Loucy (cell line): Measurements from ENCODE around the gene SLAMF8.
A peak's percentile ranks its signal among the peaks of the same experiment; 100 is the strongest.

Experiments used
- H2AFZ ChIP-seq: fragments of 200-600 bp; sonication (generic); 2 replicates; pipeline ENCODE4 v1.6.0; 2016; ENCODE audit warnings: antibody characterized with exemption, mild to moderate bottlenecking, low read length, moderate library complexity
- H3F3A ChIP-seq: fragments of 200-600 bp; 2 replicates; pipeline ENCODE4 v1.6.0; 2016; ENCODE audit warnings: antibody characterized with exemption, low read depth, mild to moderate bottlenecking
- H3K27me3 ChIP-seq: fragments of 200-600 bp; sonication (generic); 2 replicates; pipeline ENCODE4 v1.6.1; 2014; ENCODE audit warnings: low read length, mild to moderate bottlenecking; ENCODE audit not compliant: insufficient read depth, poor library complexity, severe bottlenecking
- H3K36me3 ChIP-seq: fragments of 200-600 bp; sonication (generic); 2 replicates; pipeline ENCODE4 v1.6.1; 2016; ENCODE audit warnings: low read length; ENCODE audit not compliant: insufficient read depth
- H3K4me1 ChIP-seq: fragments of 200-600 bp; sonication (generic); 2 replicates; pipeline ENCODE4 v1.5.1; 2014; ENCODE audit warnings: low read length, mild to moderate bottlenecking; ENCODE audit not compliant: insufficient read depth, poor library complexity, severe bottlenecking
- H3K4me2 ChIP-seq: fragments of 200-600 bp; sonication (generic); 2 replicates; pipeline ENCODE4 v1.6.0; 2014; ENCODE audit warnings: antibody characterized with exemption, low read length, low read depth, mild to moderate bottlenecking; ENCODE audit not compliant: poor library complexity, severe bottlenecking
- H3K4me3 ChIP-seq: fragments of 200-600 bp; sonication (generic); 2 replicates; pipeline ENCODE4 v1.5.1; 2014; ENCODE audit warnings: low read length, mild to moderate bottlenecking, mixed read lengths; ENCODE audit not compliant: poor library complexity, severe bottlenecking
- H3K79me2 ChIP-seq: fragments of 200-600 bp; sonication (generic); 2 replicates; pipeline ENCODE4 v1.6.1; 2014; ENCODE audit warnings: low read length; ENCODE audit not compliant: insufficient read depth
- H3K9ac ChIP-seq: fragments of 200-600 bp; sonication (generic); 2 replicates; pipeline ENCODE4 v1.6.0; 2014; ENCODE audit warnings: mild to moderate bottlenecking, low read depth, low read length, moderate library complexity; ENCODE audit not compliant: poor library complexity, severe bottlenecking
- H3K9me2 ChIP-seq: fragments of 200-600 bp; sonication (generic); replicated peaks from 2 replicates; pipeline ENCODE4 v1.6.1; 2016; ENCODE audit warnings: low read depth, low read length, mixed read lengths
- H3K9me3 ChIP-seq: fragments of 200-600 bp; sonication (generic); 2 replicates; pipeline ENCODE4 v1.6.1; 2014; ENCODE audit warnings: mild to moderate bottlenecking, antibody characterized with exemption, low read length, low read depth; ENCODE audit not compliant: insufficient read depth
- H4K20me1 ChIP-seq: fragments of 200-600 bp; sonication (generic); 2 replicates; pipeline ENCODE4 v1.6.0; 2014; ENCODE audit warnings: antibody characterized with exemption, low read length, mild to moderate bottlenecking; ENCODE audit not compliant: insufficient read depth, poor library complexity, severe bottlenecking
- CTCF ChIP-seq: fragments of 200-600 bp; sonication (generic); conservative IDR thresholded peaks from 2 replicates; pipeline ENCODE4 v1.5.1; 2014; ENCODE audit warnings: mild to moderate bottlenecking, antibody characterized with exemption, low read length
- EZH2phosphoT487 ChIP-seq: fragments of 200-600 bp; IDR thresholded peaks from 2 replicates; pipeline ENCODE4 v1.6.1; 2018; ENCODE audit warnings: antibody characterized with exemption, mild to moderate bottlenecking, moderate library complexity, borderline replicate concordance

SLAMF8 gene

GRCh38 chr1:159823406-159823805, 3.3 kb upstream of the SLAMF8 start:
- no peaks in the 10 kb centered on the region for H3K9me2 ChIP-seq
- no peaks in the 10 kb centered on the region for H3K27me3 ChIP-seq
- no peaks in the 10 kb centered on the region for H3F3A ChIP-seq
- no peaks in the 10 kb centered on the region for H3K79me2 ChIP-seq
- H4K20me1 ChIP-seq = no peaks in the 10 kb centered on the region
- no peak overlapping the region for H3K4me3 ChIP-seq
- H2AFZ ChIP-seq = no peak overlapping the region
- peaks cover 36% of the 10 kb centered on the region for H3K4me1 ChIP-seq
- no peak for TF ChIP-seq EZH2phosphoT487
- no peak for TF ChIP-seq CTCF
- H3K9ac ChIP-seq = no peak overlapping the region
- no peaks in the 10 kb centered on the region for H3K36me3 ChIP-seq
- H3K9me3 ChIP-seq = no peaks in the 10 kb centered on the region
- no peak overlapping the region for H3K4me2 ChIP-seq

GRCh38 chr1:159825564-159825963, 1.1 kb upstream of the SLAMF8 start:
- no peaks in the 10 kb centered on the region for H3K9me2 ChIP-seq
- H3K4me2 ChIP-seq = peak overlapping the region; percentile 21
- no peaks in the 10 kb centered on the region for H3K27me3 ChIP-seq
- no peaks in the 10 kb centered on the region for H3K36me3 ChIP-seq
- TF ChIP-seq CTCF (no peak), EZH2phosphoT487 (no peak)
- H3K4me1 ChIP-seq = peaks cover 36% of the 10 kb centered on the region
- no peak overlapping the region for H3K4me3 ChIP-seq
- no peaks in the 10 kb centered on the region for H3K79me2 ChIP-seq
- peak overlapping the region; percentile 29 for H3K9ac ChIP-seq
- H3F3A ChIP-seq = no peaks in the 10 kb centered on the region
- no peaks in the 10 kb centered on the region for H4K20me1 ChIP-seq
- H2AFZ ChIP-seq = 0 out of 2 replicates have a peak overlapping the region, but pooled peaks have one; percentile 14
- no peaks in the 10 kb centered on the region for H3K9me3 ChIP-seq

- peak overlapping the region; percentile 21 for H3K4me2 ChIP-seq
- H3K4me1 ChIP-seq = peaks cover 36% of the 10 kb centered on the region
- no peak overlapping the region for H3K4me3 ChIP-seq
- no peaks in the 10 kb centered on the region for H3K79me2 ChIP-seq
- H3F3A ChIP-seq = no peaks in the 10 kb centered on the region
- H3K9me2 ChIP-seq = no peaks in the 10 kb centered on the region
- no peaks in the 10 kb centered on the region for H3K27me3 ChIP-seq
- no peaks in the 10 kb centered on the region for H3K36me3 ChIP-seq
- no peak overlapping the region for H2AFZ ChIP-seq
- no peaks in the 10 kb centered on the region for H4K20me1 ChIP-seq
- TF ChIP-seq EZH2phosphoT487 = no peak
- no peak for TF ChIP-seq CTCF
- peak overlapping the region; percentile 29 for H3K9ac ChIP-seq
- H3K9me3 ChIP-seq = no peaks in the 10 kb centered on the region
Measured at GRCh38 chr1:159827102-159827490, 423 bp downstream of the SLAMF8 start.
